ENCODE results near the gene ABR. TPM values are rescaled to one million over a fixed set of nuclear protein-coding genes. Genes with fewer than 3 reads are reported as not detected.

ABR gene
- total RNA-seq, 4 donors from 2014 or later: 286 to 1,099 (median 522) TPM

- TF ChIP-seq CTCF (IDR thresholded peaks at IDR 0.05) (no peak), EP300 (IDR thresholded peaks at IDR 0.05; ENCODE audit: low read depth) (no peak), POLR2AphosphoS5 (IDR thresholded peaks at IDR 0.05) (no peak), POLR2A (IDR thresholded peaks at IDR 0.05) (no peak)
- H3K36me3 ChIP-seq: peaks cover 2 to 36% (median 16%) of the 10 kb centered on the region in 4 donors
- DNase-seq: no peak
- no peak overlapping the region for H3K4me3 ChIP-seq
- H3K27me3 ChIP-seq: no peaks in the 10 kb centered on the region
- in situ Hi-C loops (cut with MboI; ENCODE audit: low pct_ligation_motif_present in 1 of 4, low pct_unique_long_range_greater_than_20kb in 1 of 4, low sequenced_read_pairs in 3 of 4) (no loop called here), intact Hi-C loops (cut with DNase I; ENCODE audit: low total_unique reads) (no loop called here)
- H3K9me3 ChIP-seq: no peaks in the 10 kb centered on the region
- H3K27ac ChIP-seq: peak overlapping the region in 2 of 4 donors; percentile 0 to 73
- H3K4me1 ChIP-seq: peaks cover 0 to 21% (median 16%) of the 10 kb centered on the region in 4 donors
- WGBS, 2 donors (ENCODE audit: low coverage in 1 of 2): 60 to 78% methylated on average over 2 to 23 of the region's 25 CpGs
Observed at GRCh38 chr17:1073241-1073962, 106.4 kb downstream of the ABR start.

- intact Hi-C loops (cut with DNase I; ENCODE audit: low total_unique reads) (no loop called here), in situ Hi-C loops (cut with MboI; ENCODE audit: low pct_ligation_motif_present in 1 of 4, low pct_unique_long_range_greater_than_20kb in 1 of 4, low sequenced_read_pairs in 3 of 4) (no loop called here)
- WGBS, 2 donors (ENCODE audit: low coverage in 1 of 2): 94% methylated on average over 20 of the region's 20 CpGs; no CpG with 5 or more reads in 1 of the 2 donors
- TF ChIP-seq POLR2AphosphoS5 (IDR thresholded peaks at IDR 0.05) (no peak), EP300 (IDR thresholded peaks at IDR 0.05; ENCODE audit: low read depth) (no peak), CTCF (IDR thresholded peaks at IDR 0.05) (no peak), POLR2A (IDR thresholded peaks at IDR 0.05) (no peak)
- peaks cover 2 to 40% (median 18%) of the 10 kb centered on the region in 4 donors for H3K36me3 ChIP-seq
- H3K4me1 ChIP-seq: peaks cover 0 to 21% (median 16%) of the 10 kb centered on the region in 4 donors
- H3K27me3 ChIP-seq: no peaks in the 10 kb centered on the region
- no peak overlapping the region for H3K4me3 ChIP-seq
- no peaks in the 10 kb centered on the region for H3K9me3 ChIP-seq
- no peak overlapping the region for H3K27ac ChIP-seq
- DNase-seq: no peak
Observed at GRCh38 chr17:1072551-1072961, 107.2 kb downstream of the ABR start.

- H3K27ac ChIP-seq: no peak overlapping the region
- no peaks in the 10 kb centered on the region for H3K27me3 ChIP-seq
- TF ChIP-seq POLR2AphosphoS5 (IDR thresholded peaks at IDR 0.05) (no peak), EP300 (IDR thresholded peaks at IDR 0.05; ENCODE audit: low read depth) (no peak), CTCF (IDR thresholded peaks at IDR 0.05) (no peak), POLR2A (IDR thresholded peaks at IDR 0.05) (no peak)
- DNase-seq: no peak
- WGBS, 2 donors (ENCODE audit: low coverage in 1 of 2): 80 to 90% methylated on average over 3 to 29 of the region's 29 CpGs
- no peak overlapping the region for H3K4me3 ChIP-seq
- H3K4me1 ChIP-seq: peaks cover 0 to 21% (median 16%) of the 10 kb centered on the region in 4 donors
- in situ Hi-C loops (cut with MboI; ENCODE audit: low pct_ligation_motif_present in 1 of 4, low pct_unique_long_range_greater_than_20kb in 1 of 4, low sequenced_read_pairs in 3 of 4) (no loop called here), intact Hi-C loops (cut with DNase I; ENCODE audit: low total_unique reads) (no loop called here)
- H3K36me3 ChIP-seq: peaks cover 0 to 52% (median 23%) of the 10 kb centered on the region in 4 donors
- H3K9me3 ChIP-seq: no peaks in the 10 kb centered on the region
Observed at GRCh38 chr17:1071103-1071825, 108.5 kb downstream of the ABR start.

- peaks cover 0 to 55% (median 27%) of the 10 kb centered on the region in 4 donors for H3K36me3 ChIP-seq
- TF ChIP-seq CTCF (IDR thresholded peaks at IDR 0.05) (no peak), POLR2A (IDR thresholded peaks at IDR 0.05) (no peak), EP300 (IDR thresholded peaks at IDR 0.05; ENCODE audit: low read depth) (no peak), POLR2AphosphoS5 (IDR thresholded peaks at IDR 0.05) (no peak)
Observed at GRCh38 chr17:1070411-1070810, 109.4 kb downstream of the ABR start.

More at GRCh38 chr17:1070411-1070810, 109.4 kb downstream of the ABR start:
- no peaks in the 10 kb centered on the region for H3K9me3 ChIP-seq
- in situ Hi-C loops (cut with MboI; ENCODE audit: low pct_ligation_motif_present in 1 of 4, low pct_unique_long_range_greater_than_20kb in 1 of 4, low sequenced_read_pairs in 3 of 4): no loop called here
- H3K4me1 ChIP-seq: peaks cover 0 to 14% (median 10%) of the 10 kb centered on the region in 4 donors
- no peak for DNase-seq
- 90% methylated on average over 21 of the region's 21 CpGs; no CpG with 5 or more reads in 1 of the 2 donors for WGBS, 2 donors (ENCODE audit: low coverage in 1 of 2)
- intact Hi-C loops (cut with DNase I; ENCODE audit: low total_unique reads): no loop called here
- no peaks in the 10 kb centered on the region for H3K27me3 ChIP-seq
- H3K4me3 ChIP-seq: no peak overlapping the region
- H3K27ac ChIP-seq: no peak overlapping the region

All from transverse colon (tissue), 4 donors.